Ammon's horn (tissue), 1 donor: ENCODE data around the gene ANKRD11.
"Not testable (repeated sequence)": the region's sequence is repeated elsewhere in the genome, so short reads cannot be mapped to it uniquely, and the experiment has no call there.

ENCODE experiments used
- DNase-seq: peaks from one replicate; pipeline ENCODE4 v3.0.0-alpha.2; 2016; ENCODE audit warnings: low spot score

The ANKRD11 gene

GRCh38 chr16:89428605-89429004, 61.8 kb downstream of the ANKRD11 start:
- not testable (repeated sequence) for DNase-seq

GRCh38 chr16:89426736-89427530, 63.4 kb downstream of the ANKRD11 start:
- DNase-seq, result no peak

GRCh38 chr16:89425523-89425922, 64.8 kb downstream of the ANKRD11 start:
- DNase-seq, result no peak

- no peak for DNase-seq
These were observed 66.6 kb downstream of the ANKRD11 start for GRCh38 chr16:89423681-89424260.

- no peak for DNase-seq
These were observed 67.3 kb downstream of the ANKRD11 start for GRCh38 chr16:89422905-89423630.

GRCh38 chr16:89422527-89422904, 67.8 kb downstream of the ANKRD11 start:
- peak; percentile 52 for DNase-seq

- not testable (repeated sequence) for DNase-seq
These were observed 69.1 kb downstream of the ANKRD11 start for GRCh38 chr16:89421300-89421699.

GRCh38 chr16:89420204-89420603, 70.2 kb downstream of the ANKRD11 start:
- peak; percentile 64 for DNase-seq

- DNase-seq, result no peak
These were observed 72.0 kb downstream of the ANKRD11 start for GRCh38 chr16:89418352-89418751.

- DNase-seq, result no peak
These were observed 73.0 kb downstream of the ANKRD11 start for GRCh38 chr16:89417352-89417751.

GRCh38 chr16:89413811-89414585, 76.4 kb downstream of the ANKRD11 start:
- no peak for DNase-seq

- no peak for DNase-seq
These were observed 77.5 kb downstream of the ANKRD11 start for GRCh38 chr16:89412811-89413210.

- DNase-seq, result no peak
These were observed 79.0 kb downstream of the ANKRD11 start for GRCh38 chr16:89411335-89411850.

- DNase-seq, result peak; percentile 77
These were observed 79.5 kb downstream of the ANKRD11 start for GRCh38 chr16:89410794-89411309.

GRCh38 chr16:89410322-89410721, 80.0 kb downstream of the ANKRD11 start:
- no peak for DNase-seq

- no peak for DNase-seq
These were observed 81.1 kb downstream of the ANKRD11 start for GRCh38 chr16:89409161-89409711.

- DNase-seq, result no peak
These were observed 82.0 kb downstream of the ANKRD11 start for GRCh38 chr16:89408315-89408714.

- no peak for DNase-seq
These were observed 82.4 kb downstream of the ANKRD11 start for GRCh38 chr16:89407925-89408300.

- DNase-seq, result no peak
These were observed 83.0 kb downstream of the ANKRD11 start for GRCh38 chr16:89407282-89407924.

- DNase-seq, result no peak
These were observed 84.0 kb downstream of the ANKRD11 start for GRCh38 chr16:89406277-89406888.

GRCh38 chr16:89404561-89404960, 85.8 kb downstream of the ANKRD11 start:
- no peak for DNase-seq
